ENCODE measurements around the gene WWP2.

GRCh38 chr16:69855592-69855991 is 93.5 kb downstream of the WWP2 start:
- no peak for TF ChIP-seq CTCF (IDR thresholded peaks at IDR 0.05)
- TF ChIP-seq POLR2A (IDR thresholded peaks at IDR 0.05): no peak
